HepG2 (cell line): ENCODE data around the gene SLC13A2. TPM values are rescaled to one million over a fixed set of nuclear protein-coding genes. Genes with fewer than 3 reads are reported as not detected.
A peak's percentile ranks its signal among the peaks of the same experiment; 100 is the strongest.

Source experiments
- ATAC-seq: fragments of 200-7000 bp; cut with Tn5 transposase; 3 replicates; pipeline ENCODE4 v1.9.1; 2020; ENCODE audit warnings: mild to moderate bottlenecking, moderate library complexity
- BruUV-seq: library from RNA; stranded (reverse); fragments of 400-500 nt; replicated peaks from 2 replicates; lab custom pipeline; 2021; lab: Mats Ljungman, UMichigan
- CTCF ChIA-PET: fragments of 300-600 bp; formaldehyde crosslinking; extraction: SDS; loops from one replicate; lab custom pipeline; 2021; ENCODE audit warnings: low total read pairs, inconsistent platforms, low intra/inter-chr PET ratio; lab: Yijun Ruan, JAX
- POLR2A ChIA-PET: fragments of 350-600 bp; sonication (Branson Sonifier 250); formaldehyde crosslinking; loops from one replicate; lab custom pipeline; 2020; ENCODE audit warnings: antibody characterized with exemption, inconsistent platforms; lab: Yijun Ruan, JAX
- DNase-seq: peaks from one replicate; pipeline ENCODE4 v3.0.0-alpha.2; 2015; ENCODE audit warnings: low spot score
- FAIRE-seq: peaks from 3 replicates; lab custom pipeline; 2011; peaks lifted over from hg19 to GRCh38; lab: Jason Lieb, UNC
- H2AFZ ChIP-seq: one replicate; pipeline ENCODE4 v1.6.1; 2011; ENCODE audit warnings: low read length, inconsistent platforms
- H3K27ac ChIP-seq: fragments of 300-600 bp; 3 replicates; pipeline ENCODE4 v1.8.0; 2011; ENCODE audit warnings: mixed run types, mild to moderate bottlenecking, mixed read lengths, low read length, inconsistent platforms; ENCODE audit not compliant: insufficient read depth; ENCODE audit errors: extremely low read length
- H3K27me3 ChIP-seq, 2 experiments: fragments of 200-600 bp in 1 of 2; 2 replicates in 1 of 2; 3 replicates in 1 of 2; pipeline versions ENCODE4 v1.6.0 to v1.8.0; 2011; ENCODE audit warnings: low read length in 2 of 2, mild to moderate bottlenecking in 2 of 2, moderate library complexity in 2 of 2, inconsistent platforms in 1 of 2; ENCODE audit not compliant: insufficient read depth in 2 of 2, control insufficient read depth in 1 of 2
- H3K36me3 ChIP-seq, 2 experiments: fragments of 200-600 bp in 1 of 2; replicated peaks in 1 of 2; 2 replicates in 1 of 2; 3 replicates in 1 of 2; pipeline versions ENCODE4 v1.5.1 to v1.8.0; 2011; ENCODE audit warnings: low read length in 2 of 2, inconsistent platforms in 1 of 2; ENCODE audit not compliant: insufficient read depth in 2 of 2, control insufficient read depth in 1 of 2
- H3K4me1 ChIP-seq: 2 replicates; pipeline ENCODE4 v1.5.1; 2012; ENCODE audit warnings: low read length, inconsistent platforms; ENCODE audit not compliant: insufficient read depth
- H3K4me2 ChIP-seq: 2 replicates; pipeline ENCODE4 v1.6.0; 2011; ENCODE audit warnings: low read depth, low read length, inconsistent platforms
- H3K4me3 ChIP-seq, 3 experiments: fragments of 200-600 bp in 1 of 3; sonication (generic), shearing (Covaris generic) in 1 of 3; replicated peaks in 1 of 3; 2 replicates each; pipeline ENCODE4 v1.5.1; 2011 to 2016; ENCODE audit warnings: low read length in 3 of 3, inconsistent platforms in 2 of 3, low read depth in 2 of 3, mild to moderate bottlenecking in 2 of 3, control low read depth in 1 of 3, mixed read lengths in 1 of 3; ENCODE audit not compliant: insufficient read depth in 1 of 3
- H3K79me2 ChIP-seq: one replicate; pipeline ENCODE4 v1.6.1; 2011; ENCODE audit warnings: low read length, inconsistent platforms; ENCODE audit not compliant: insufficient read depth
- H3K9ac ChIP-seq: 2 replicates; pipeline ENCODE4 v1.6.0; 2011; ENCODE audit warnings: mild to moderate bottlenecking, low read depth, low read length, inconsistent platforms; ENCODE audit not compliant: insufficient read depth
- H3K9me3 ChIP-seq: 2 replicates; pipeline ENCODE4 v1.5.1; 2012; ENCODE audit warnings: mild to moderate bottlenecking, low read length
- H4K20me1 ChIP-seq: 2 replicates; pipeline ENCODE4 v1.6.0; 2011; ENCODE audit warnings: inconsistent platforms, mild to moderate bottlenecking, low read length, moderate library complexity; ENCODE audit not compliant: insufficient read depth
- CREB1 ChIP-seq, 2 experiments: fragments of 450-650 bp in 1 of 2; IDR thresholded peaks; 2 replicates each; pipeline ENCODE4 v1.6.1; 2016 to 2017; ENCODE audit warnings: control low read depth in 1 of 2, mild to moderate bottlenecking in 1 of 2, missing compliant biosample characterization in 1 of 2, missing genetic modification characterization in 1 of 2
- KDM5A ChIP-seq: fragments of 200-600 bp; sonication (generic); IDR thresholded peaks from 2 replicates; pipeline ENCODE4 v1.7.0; 2018; ENCODE audit warnings: antibody characterized with exemption, mild to moderate bottlenecking, low read length, borderline replicate concordance
- SIN3A ChIP-seq: IDR thresholded peaks from 2 replicates; pipeline ENCODE4 v1.6.1; 2011; ENCODE audit warnings: low read depth, mild to moderate bottlenecking, control low read depth, low read length, borderline replicate concordance
- ZMYM2 ChIP-seq: sonication (generic); formaldehyde crosslinking; IDR thresholded peaks from 2 replicates; pipeline ENCODE4 v1.8.0; 2022; ENCODE audit warnings: mild to moderate bottlenecking, missing genetic modification reagents
- WGBS: methylation state at CpG from one replicate; pipeline ENCODE4 v1.1.6; 2017; ENCODE audit warnings: low lambda C conversion rate; 5-methylcytosine and 5-hydroxymethylcytosine counted together
- in situ Hi-C: cut with HindIII; loops from 2 replicates; pipeline ENCODE4 v1.10.0; 2017; ENCODE audit warnings: low pct_unique_long_range_greater_than_20kb; ENCODE audit not compliant: extremely low pct_ligation_motif_present
- intact Hi-C: fragments of 100-400 bp; cut with micrococcal nuclease; formaldehyde crosslinking; loops from one replicate; pipeline ENCODE4 v1.10.0; 2022; ENCODE audit not compliant: unreplicated experiment
- polyA plus RNA-seq, 8 experiments: library from polyadenylated mRNA; depleted of rRNA in 3 of 8; stranded (reverse) in 7 of 8; unstranded in 1 of 8; fragments of >200 nt; fragmentation: Illumina TruSeq in 4 of 8; extraction: Trizol in 4 of 8; gene quantifications; 2 replicates each; pipeline versions ENCODE4 v1.2.1 to v1.2.3, GENCODE V29; 2011 to 2016; ENCODE audit warnings: low read depth in 4 of 8, missing spikeins in 1 of 8, mixed read lengths in 1 of 8; ENCODE audit not compliant: insufficient read depth in 1 of 8
- total RNA-seq, 5 experiments: library from RNA; depleted of rRNA; stranded (reverse); fragments of >200 nt; fragmentation: Illumina TruSeq; extraction: Trizol; gene quantifications; 2 replicates each; pipeline ENCODE4 v1.2.3, GENCODE V29; 2016; ENCODE audit warnings: low read depth in 1 of 5
- TF ChIP-seq, protein P1 (sequence below), 2 experiments: fragments of 450-650 bp in 1 of 2; sonication (generic) in 1 of 2; formaldehyde crosslinking; IDR thresholded peaks; 2 replicates each; pipeline versions ENCODE4 v1.5.0 to v1.8.0; 2020 to 2022; ENCODE audit warnings: mild to moderate bottlenecking in 1 of 2, missing genetic modification reagents in 1 of 2

SLC13A2 gene
- total and polyA plus RNA-seq, 2 of the 13 experiments (the other 11 are each of a cell fraction or from before 2014, with no cell fraction given): 0.07 TPM; not detected in 1

DNA sequence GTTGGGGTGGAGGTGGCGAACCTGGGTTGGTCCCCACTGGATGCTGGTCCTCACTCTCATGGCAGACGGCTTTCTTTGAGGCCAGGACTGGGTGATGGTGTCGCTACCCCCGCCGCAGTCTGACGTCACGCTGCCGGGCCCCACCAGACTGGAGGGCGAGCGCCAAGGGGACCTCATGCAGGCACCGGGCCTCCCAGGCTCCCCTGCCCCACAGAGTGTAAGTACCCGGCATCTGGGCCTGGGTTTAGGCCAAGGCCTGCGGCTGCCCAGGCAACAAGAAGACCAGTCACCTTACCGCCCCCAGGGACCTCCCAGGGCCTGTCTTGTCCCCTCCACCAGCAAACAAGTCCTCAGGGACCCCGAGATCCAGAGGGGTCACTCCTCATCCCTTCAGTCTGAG, 50.4 kb downstream of the SLC13A2 start:
- intact Hi-C loops: no loop called here
- ChIA-PET POLR2A (no interaction called here), CTCF (no interaction called here)
- H2AFZ ChIP-seq: no peak overlapping the region
- no TSS peak for BruUV-seq
- no peak overlapping the region for H3K4me2 ChIP-seq
- H3K79me2 ChIP-seq: no peaks in the 10 kb centered on the region
- H3K4me3 ChIP-seq: no peak overlapping the region
- peaks cover 6 to 44% of the 10 kb centered on the region in 2 experiments for H3K27me3 ChIP-seq
- no peak for DNase-seq
- no peaks in the 10 kb centered on the region for H3K36me3 ChIP-seq
- no peak for TF ChIP-seq SIN3A
- no peak for TF ChIP-seq KDM5A
- TF ChIP-seq, protein P1, sequence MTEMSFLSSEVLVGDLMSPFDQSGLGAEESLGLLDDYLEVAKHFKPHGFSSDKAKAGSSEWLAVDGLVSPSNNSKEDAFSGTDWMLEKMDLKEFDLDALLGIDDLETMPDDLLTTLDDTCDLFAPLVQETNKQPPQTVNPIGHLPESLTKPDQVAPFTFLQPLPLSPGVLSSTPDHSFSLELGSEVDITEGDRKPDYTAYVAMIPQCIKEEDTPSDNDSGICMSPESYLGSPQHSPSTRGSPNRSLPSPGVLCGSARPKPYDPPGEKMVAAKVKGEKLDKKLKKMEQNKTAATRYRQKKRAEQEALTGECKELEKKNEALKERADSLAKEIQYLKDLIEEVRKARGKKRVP (CRISPR knock-in tag; IDR thresholded peaks at IDR 0.05): 0 out of 4 replicates have a peak, but pooled peaks of 1 of the 2 experiments have one; percentile 0
- peak; percentile 84 for TF ChIP-seq CREB1 (IDR thresholded peaks at IDR 0.05)
- no peak for TF ChIP-seq CREB1 (CRISPR knock-in tag; IDR thresholded peaks at IDR 0.05)
- TF ChIP-seq ZMYM2 (CRISPR knock-in tag): no peak
- TF ChIP-seq, all 625 proteins: peak for 2
- ATAC-seq: no peak
- Histone ChIP-seq H4K20me1 (no peaks in the 10 kb centered on the region), H3K9me3 (no peaks in the 10 kb centered on the region), H3K4me1 (peaks cover 37% of the 10 kb centered on the region), H3K9ac (no peak overlapping the region), H3K27ac (no peak overlapping the region)
- no peak for FAIRE-seq
- 71% methylated on average over 6 of the region's 15 CpGs for WGBS
- in situ Hi-C loops: no loop called here
